ENCODE measurements around the gene RAB23. TPM values are rescaled to one million over a fixed set of nuclear protein-coding genes. Genes with fewer than 3 reads are reported as not detected.

RAB23 gene
- total RNA-seq, 6 experiments from 2014 or later = 23.1 to 30.3 (median 28.9) TPM

DNA sequence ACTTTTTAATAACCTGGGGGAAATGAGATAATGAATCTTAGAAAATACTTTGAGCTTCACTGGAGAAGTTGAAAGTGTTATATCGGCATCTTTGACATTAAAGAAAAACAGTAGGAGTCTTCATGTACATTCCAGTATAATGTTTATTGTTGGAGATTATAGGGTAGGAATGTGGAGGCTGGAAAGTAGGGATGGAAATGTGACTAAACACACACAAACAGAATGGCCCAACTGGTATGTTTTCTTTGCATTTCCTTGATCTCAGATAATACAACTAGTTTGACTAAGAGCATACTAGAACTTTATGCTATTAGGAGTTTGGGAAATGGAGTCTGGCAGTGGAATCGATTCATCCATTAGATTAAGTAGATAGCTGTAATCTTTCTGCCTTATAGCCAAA lies 60.1 kb downstream of the RAB23 start:
- peak; percentile 63 for DNase-seq
- H3K4me1 Mint-ChIP-seq (ENCODE audit: low read depth) = peaks cover 43% of the 10 kb centered on the region
- H3K27me3 Mint-ChIP-seq (ENCODE audit: insufficient read depth) = peaks cover 1% of the 10 kb centered on the region; the same call in 1 of the 2 replicates
- peaks cover 34% of the 10 kb centered on the region for H3K36me3 Mint-ChIP-seq (ENCODE audit: low read depth)
- H3K9me3 Mint-ChIP-seq = peaks cover 17% of the 10 kb centered on the region
- H3K27ac Mint-ChIP-seq = peak overlapping the region; percentile 60
- H3K4me3 Mint-ChIP-seq = peak overlapping the region; percentile 62
- TF ChIP-seq, protein P1, sequence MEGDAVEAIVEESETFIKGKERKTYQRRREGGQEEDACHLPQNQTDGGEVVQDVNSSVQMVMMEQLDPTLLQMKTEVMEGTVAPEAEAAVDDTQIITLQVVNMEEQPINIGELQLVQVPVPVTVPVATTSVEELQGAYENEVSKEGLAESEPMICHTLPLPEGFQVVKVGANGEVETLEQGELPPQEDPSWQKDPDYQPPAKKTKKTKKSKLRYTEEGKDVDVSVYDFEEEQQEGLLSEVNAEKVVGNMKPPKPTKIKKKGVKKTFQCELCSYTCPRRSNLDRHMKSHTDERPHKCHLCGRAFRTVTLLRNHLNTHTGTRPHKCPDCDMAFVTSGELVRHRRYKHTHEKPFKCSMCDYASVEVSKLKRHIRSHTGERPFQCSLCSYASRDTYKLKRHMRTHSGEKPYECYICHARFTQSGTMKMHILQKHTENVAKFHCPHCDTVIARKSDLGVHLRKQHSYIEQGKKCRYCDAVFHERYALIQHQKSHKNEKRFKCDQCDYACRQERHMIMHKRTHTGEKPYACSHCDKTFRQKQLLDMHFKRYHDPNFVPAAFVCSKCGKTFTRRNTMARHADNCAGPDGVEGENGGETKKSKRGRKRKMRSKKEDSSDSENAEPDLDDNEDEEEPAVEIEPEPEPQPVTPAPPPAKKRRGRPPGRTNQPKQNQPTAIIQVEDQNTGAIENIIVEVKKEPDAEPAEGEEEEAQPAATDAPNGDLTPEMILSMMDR (IDR thresholded peaks at IDR 0.05) = no peak

DNA sequence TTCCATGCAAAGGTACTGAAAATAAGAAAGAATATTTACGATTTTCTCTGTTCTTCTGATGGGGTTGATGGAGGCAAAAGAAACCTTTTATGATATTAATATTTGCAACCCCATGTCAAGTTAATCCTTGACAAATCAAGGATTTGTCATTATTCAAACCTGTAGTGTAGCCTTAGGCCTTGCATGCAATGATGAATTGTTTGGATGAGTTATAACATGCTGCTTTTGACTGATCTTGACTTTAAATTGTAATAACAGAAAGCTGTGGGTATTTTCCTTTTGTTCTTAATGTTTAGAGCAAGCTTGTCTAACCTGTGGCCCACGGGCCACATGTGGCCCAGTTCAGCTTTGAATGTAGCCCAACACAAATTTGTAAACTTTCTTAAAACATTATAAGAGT lies 63.0 kb downstream of the RAB23 start:
- Mint-ChIP-seq H3K27ac (no peak overlapping the region), H3K27me3 (ENCODE audit: insufficient read depth) (peaks cover 3% of the 10 kb centered on the region; the same call in 1 of the 2 replicates), H3K4me3 (no peak overlapping the region), H3K4me1 (ENCODE audit: low read depth) (peaks cover 43% of the 10 kb centered on the region), H3K36me3 (ENCODE audit: low read depth) (peaks cover 21% of the 10 kb centered on the region), H3K9me3 (0 out of 2 replicates have a peak, but pooled peaks cover under 1% of the 10 kb centered on the region)
- no peak for DNase-seq
- TF ChIP-seq, protein P1 (IDR thresholded peaks at IDR 0.05) = no peak

DNA sequence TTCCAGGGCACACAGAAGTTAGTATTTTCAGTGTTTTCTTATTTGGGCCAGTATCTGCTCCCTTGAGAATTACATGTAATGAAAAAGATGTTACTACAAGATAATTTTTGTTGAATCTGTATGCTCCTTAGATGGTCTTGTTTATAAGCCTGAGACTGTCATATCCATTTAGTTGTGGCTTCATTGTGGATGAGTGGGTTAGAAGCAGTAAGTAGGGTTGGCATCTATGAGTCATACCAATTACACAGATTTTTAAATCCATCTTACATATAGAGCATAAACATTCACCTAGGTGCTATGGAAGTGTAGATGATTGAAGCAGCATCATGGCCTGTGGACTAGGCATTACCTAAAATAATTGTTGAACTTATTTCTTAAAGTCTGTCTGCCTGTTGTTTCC lies 63.4 kb downstream of the RAB23 start:
- Mint-ChIP-seq H3K9me3 (no peaks in the 10 kb centered on the region), H3K4me3 (no peak overlapping the region), H3K27ac (peak overlapping the region; percentile 14; the same call in 1 of the 2 replicates), H3K36me3 (ENCODE audit: low read depth) (peaks cover 17% of the 10 kb centered on the region), H3K4me1 (ENCODE audit: low read depth) (peaks cover 43% of the 10 kb centered on the region), H3K27me3 (ENCODE audit: insufficient read depth) (peaks cover 3% of the 10 kb centered on the region; the same call in 1 of the 2 replicates)
- DNase-seq = peak; percentile 59
- TF ChIP-seq, protein P1 (IDR thresholded peaks at IDR 0.05) = no peak

DNA sequence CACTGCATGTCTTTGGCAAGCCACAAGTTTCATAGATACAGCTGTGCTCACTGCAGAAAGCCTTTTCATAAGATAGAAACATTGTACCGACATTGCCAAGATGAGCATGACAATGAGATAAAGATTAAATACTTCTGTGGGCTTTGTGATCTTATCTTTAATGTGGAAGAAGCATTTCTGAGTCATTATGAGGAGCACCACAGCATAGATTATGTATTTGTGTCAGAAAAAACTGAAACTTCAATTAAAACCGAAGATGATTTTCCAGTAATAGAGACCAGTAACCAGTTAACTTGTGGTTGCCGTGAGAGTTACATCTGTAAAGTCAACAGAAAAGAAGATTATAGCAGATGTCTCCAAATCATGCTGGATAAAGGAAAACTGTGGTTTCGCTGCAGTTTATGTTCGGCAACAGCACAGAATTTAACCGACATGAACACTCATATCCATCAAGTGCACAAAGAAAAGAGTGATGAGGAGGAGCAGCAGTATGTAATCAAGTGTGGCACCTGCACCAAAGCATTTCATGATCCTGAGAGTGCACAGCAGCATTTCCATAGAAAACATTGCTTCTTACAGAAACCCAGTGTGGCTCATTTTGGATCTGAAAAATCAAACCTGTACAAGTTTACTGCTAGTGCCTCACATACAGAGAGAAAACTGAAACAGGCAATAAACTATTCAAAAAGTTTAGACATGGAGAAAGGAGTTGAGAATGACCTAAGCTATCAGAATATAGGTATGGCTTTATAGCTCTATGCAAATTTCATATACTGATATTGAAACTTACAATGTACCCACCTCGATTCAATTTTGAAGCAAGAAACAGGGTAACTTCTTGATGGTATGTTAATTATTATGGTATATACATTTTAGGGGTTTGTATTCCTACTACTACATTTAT lies 73.9 kb downstream of the RAB23 start:
- DNase-seq = no peak
- TF ChIP-seq, protein P1 (IDR thresholded peaks at IDR 0.05) = no peak
- Mint-ChIP-seq H3K4me3 (no peak overlapping the region), H3K27ac (no peak overlapping the region), H3K4me1 (ENCODE audit: low read depth) (peaks cover 14% of the 10 kb centered on the region), H3K36me3 (ENCODE audit: low read depth) (peaks cover 41% of the 10 kb centered on the region), H3K27me3 (ENCODE audit: insufficient read depth) (no peaks in the 10 kb centered on the region; the same call in 1 of the 2 replicates), H3K9me3 (no peaks in the 10 kb centered on the region)

DNA sequence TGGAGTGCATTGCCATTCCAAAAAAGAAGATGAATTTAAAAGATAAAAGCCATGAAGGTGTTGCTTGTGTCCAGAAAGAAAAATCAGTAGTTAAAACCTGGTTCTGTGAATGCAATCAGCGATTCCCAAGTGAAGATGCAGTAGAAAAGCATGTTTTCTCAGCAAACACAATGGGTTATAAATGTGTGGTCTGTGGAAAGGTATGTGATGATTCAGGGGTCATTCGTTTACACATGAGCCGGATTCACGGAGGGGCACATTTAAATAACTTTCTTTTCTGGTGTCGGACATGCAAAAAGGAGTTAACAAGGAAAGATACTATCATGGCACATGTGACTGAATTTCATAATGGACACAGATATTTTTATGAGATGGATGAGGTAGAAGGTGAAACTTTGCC lies 74.7 kb downstream of the RAB23 start:
- Mint-ChIP-seq H3K4me3 (no peak overlapping the region), H3K36me3 (ENCODE audit: low read depth) (peaks cover 46% of the 10 kb centered on the region), H3K27ac (no peak overlapping the region), H3K4me1 (ENCODE audit: low read depth) (peaks cover 14% of the 10 kb centered on the region), H3K9me3 (no peaks in the 10 kb centered on the region), H3K27me3 (ENCODE audit: insufficient read depth) (no peaks in the 10 kb centered on the region; the same call in 1 of the 2 replicates)
- no peak for DNase-seq
- TF ChIP-seq, protein P1 (IDR thresholded peaks at IDR 0.05) = no peak
